HG03280 (cell line): Measurements from ENCODE around the gene ARF4.
A peak's percentile ranks its signal among the peaks of the same experiment; 100 is the strongest.
"Not testable (repeated sequence)": the region's sequence is repeated elsewhere in the genome, so short reads cannot be mapped to it uniquely, and the experiment has no call there.

Experiments
- ATAC-seq: cut with Tn5 transposase; IDR thresholded peaks from one replicate; pipeline ENCODE4 v1.9.1; 2021; ENCODE audit warnings: mild to moderate bottlenecking, moderate library complexity; ENCODE audit not compliant: unreplicated experiment

The ARF4 gene

GRCh38 chr3:57597127-57597923 is at the start of gene ARF4:
Gene ARF4 (minus strand): TSS chr3:57597344. CDS start chr3:57597140, 204 bp downstream.
- ATAC-seq: peak; percentile 92

DNA sequence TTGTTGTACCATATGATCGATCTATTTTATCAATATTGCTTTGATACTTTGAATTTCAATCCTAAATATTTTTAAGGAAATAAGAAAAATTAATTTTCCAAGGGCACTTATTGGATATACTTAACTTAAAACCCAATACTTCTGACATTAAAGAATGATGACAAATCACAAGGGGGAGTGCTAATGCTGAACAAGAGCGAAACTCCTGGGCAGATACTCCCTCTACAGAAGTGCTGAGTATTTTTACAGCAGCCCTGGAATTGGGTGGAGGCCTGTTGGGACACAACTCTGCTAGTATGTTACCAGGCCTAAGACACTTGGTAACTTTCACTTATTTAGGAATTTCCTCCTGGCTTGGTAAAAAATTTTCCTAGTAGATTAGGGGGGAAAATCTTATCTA is 49.6 kb upstream of the ARF4 start:
- no peak for ATAC-seq

- no peak for ATAC-seq
Measured at GRCh38 chr3:57644740-57645139, 47.6 kb upstream of the ARF4 start.

DNA sequence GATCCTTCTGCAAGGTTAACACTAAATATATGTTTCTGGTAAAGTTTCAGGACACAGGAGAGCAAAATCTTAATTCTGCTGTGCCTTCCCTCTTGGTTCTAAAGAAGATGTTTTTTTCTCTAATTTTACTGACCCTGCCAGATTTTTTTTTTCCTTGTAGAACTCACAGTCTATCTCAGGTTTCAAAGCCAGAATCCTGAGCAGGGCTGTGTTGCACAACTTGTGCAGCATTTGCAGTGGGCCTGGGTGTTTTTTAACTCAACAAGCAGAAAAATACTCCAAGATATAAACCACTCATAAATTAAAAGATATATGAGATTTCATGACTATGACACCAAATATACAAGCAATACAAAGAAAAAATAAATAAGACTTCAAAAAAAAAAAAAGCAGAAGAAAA is 40.2 kb upstream of the ARF4 start:
- no peak for ATAC-seq

DNA sequence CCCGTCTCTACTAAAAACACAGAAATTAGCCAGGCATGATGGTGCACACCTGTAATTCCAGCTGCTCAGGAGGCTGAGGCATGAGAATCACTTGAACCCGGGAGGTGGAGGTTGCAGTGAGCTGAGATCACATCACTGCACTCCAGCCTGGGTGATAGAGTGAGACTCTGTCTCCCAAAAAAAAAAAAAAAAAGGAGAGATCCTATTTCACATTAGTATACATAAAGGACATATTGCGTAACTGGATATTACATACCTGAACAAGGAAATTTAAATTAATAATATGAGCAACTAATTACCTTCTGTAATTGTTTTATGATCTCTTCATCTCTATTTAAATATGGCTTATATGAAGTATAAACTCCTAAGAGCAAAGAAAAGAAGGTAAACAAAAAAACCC is 37.1 kb upstream of the ARF4 start:
- not testable (repeated sequence) for ATAC-seq

DNA sequence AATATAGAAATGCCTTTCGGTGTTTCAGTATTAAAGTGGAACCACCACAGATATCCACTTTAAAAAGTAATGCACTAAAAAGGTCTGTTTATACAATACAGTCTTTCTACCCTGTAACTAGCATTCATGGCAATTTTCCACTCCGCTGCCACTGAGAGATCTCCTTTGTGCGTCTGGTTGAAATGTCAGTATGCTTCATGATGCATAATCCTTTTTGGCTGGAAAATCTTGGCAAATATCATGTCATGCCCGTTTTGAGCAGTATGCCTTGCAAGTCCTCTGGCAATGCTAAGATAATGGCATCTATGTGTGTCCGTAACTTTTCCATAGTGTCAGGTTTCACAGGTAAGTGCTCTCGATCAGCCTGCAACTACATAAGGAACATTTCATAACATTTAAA is 30.8 kb upstream of the ARF4 start:
- ATAC-seq: no peak

- no peak for ATAC-seq
Measured at GRCh38 chr3:57624801-57625200, 27.7 kb upstream of the ARF4 start.

GRCh38 chr3:57622362-57622761 is 25.2 kb upstream of the ARF4 start:
- no peak for ATAC-seq

DNA sequence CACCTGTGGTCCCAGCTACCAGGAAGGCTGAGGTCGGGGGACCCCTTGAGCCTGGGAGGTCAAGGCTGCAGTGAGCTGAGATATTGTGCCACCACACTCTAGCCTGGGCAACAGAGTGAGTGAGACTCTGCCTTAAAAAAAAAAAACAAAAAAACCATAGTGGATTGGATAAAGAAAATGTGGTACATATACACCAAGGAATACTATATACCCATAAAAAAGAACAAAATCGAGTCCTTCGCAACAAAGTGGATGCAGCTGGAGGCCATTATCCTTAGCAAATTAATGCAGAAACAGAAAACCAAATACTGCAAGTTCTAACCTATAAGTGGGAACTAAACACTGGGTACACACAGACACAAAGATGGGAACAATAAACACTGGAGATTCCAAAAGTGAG is 20.6 kb upstream of the ARF4 start:
- no peak for ATAC-seq

- no peak for ATAC-seq
Measured at GRCh38 chr3:57616233-57616632, 19.1 kb upstream of the ARF4 start.

DNA sequence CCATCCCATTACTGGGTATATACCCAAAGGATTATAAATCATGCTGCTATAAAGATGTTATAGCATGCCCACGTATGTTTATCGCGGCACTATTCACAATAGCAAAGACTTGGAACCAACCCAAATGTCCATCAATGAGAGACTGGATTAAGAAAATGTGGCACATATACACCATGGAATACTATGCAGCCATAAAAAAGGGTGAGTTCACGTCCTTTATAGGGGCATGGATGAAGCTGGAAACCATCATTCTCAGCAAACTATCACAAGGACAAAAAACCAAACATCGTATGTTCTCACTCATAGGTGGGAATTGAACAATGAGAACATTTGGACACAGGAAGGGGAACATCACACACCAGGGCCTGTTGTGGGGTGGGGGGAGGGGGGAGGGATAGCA is 14.7 kb upstream of the ARF4 start:
- not testable (repeated sequence) for ATAC-seq

- ATAC-seq: no peak
Measured at GRCh38 chr3:57605683-57606082, 8.5 kb upstream of the ARF4 start.

GRCh38 chr3:57604971-57605370 is 7.8 kb upstream of the ARF4 start:
- ATAC-seq: no peak

DNA sequence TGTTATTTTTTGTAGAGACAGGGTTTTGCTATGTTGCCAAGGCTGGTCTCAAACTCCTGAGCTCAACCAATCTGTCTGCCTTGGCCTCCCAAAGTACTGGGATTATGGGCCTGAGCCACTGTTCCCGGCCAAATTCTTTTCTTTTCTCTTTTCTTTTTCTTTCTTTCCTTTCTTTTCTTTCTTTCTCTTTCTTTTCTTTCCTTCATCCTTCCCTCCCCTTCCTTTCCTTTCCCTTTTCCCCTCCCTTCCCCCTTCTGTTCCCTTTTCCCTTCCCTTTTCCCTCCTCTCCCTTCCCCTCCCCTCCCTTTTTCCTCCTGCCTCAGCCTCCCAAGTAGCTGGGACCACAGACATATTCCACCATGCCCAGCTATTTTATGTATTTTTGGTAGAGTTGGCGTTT is 3.1 kb upstream of the ARF4 start:
- ATAC-seq: no peak

GRCh38 chr3:57598765-57599360 is 1.7 kb upstream of the ARF4 start:
- no peak for ATAC-seq

- ATAC-seq: peak; percentile 2
Measured at GRCh38 chr3:57596495-57597126, 533 bp downstream of the ARF4 start.

DNA sequence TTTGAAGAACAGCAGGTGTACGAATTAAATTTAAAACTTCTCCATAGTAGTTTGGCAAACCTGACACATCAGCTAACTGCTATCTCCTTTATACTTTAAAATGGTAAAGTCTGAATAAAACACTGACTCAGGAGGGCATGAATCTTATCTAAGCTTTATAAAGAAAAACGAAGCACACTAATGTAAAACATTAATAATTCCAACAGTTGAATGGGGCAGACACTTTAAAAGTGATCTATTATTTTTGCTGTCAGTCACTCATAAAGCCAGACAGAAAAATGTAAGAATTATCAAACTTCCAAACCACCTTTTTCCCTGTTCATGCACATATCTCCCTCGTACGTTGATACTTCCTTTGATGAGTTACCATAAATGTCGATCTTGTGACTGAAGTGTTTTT is 2.6 kb downstream of the ARF4 start:
- ATAC-seq: no peak

- ATAC-seq: no peak
Measured at GRCh38 chr3:57594144-57594543, 3.0 kb downstream of the ARF4 start.

GRCh38 chr3:57592306-57592705 is 4.8 kb downstream of the ARF4 start:
- no peak for ATAC-seq

DNA sequence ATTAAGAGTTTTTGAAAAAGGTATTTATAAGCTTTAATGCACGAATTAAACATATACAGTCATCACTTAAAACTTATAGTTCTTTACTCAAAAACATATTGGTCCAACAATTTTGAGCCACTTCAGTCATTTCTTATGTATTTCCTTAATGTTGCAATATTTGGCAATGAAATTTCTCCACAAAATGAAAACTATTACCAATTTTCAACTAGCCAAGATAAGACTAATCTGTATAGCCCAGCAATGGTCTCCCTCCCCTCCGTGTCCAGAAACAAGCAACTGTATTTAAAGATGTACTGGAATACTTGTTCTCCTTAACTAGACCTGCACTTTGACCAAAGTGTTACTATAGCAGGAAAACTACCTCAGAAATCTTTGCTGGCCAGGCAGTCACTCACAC is 9.2 kb downstream of the ARF4 start:
- no peak for ATAC-seq

DNA sequence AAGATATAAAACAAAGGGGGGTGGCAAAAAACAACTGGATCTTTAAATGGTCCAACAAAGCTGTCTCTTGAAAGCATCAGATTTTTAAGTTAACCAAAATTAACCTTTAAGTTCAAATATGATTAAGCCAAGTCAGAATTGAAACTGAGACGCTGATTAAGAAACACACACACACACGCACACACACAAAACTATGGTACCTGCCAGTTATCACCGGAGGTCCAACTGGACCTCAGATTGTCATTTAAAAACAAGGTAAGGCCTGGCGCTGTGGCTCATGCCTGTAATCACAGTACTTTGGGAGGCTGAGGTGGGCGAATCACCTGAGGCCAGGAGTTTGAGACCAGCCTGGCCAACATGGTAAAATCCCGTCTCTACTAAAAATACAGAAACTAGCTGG is 10.4 kb downstream of the ARF4 start:
- no peak for ATAC-seq

DNA sequence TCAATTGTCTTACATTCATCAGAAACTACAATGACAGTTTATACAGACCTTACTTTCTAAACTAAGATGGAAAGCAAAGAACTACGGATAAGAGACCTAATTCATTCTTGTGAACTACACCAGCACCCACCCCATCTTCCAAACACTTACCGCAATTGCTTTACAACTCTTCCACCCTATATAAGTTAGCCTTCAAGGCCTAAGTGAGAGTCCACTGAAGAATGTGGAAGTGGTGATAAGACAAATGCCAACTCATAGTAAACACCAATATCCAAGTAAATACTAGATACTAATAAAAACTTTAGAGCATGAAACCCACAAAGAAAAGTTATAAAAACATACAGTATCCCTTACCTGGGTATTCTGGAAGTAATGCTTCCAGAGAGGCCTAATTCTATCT is 13.6 kb downstream of the ARF4 start:
- no peak for ATAC-seq
